Astrocyte of the cerebellum (primary cell): ENCODE results near the gene ELAC1.

Experiments used
- DNase-seq: peaks from one replicate; pipeline ENCODE4 v3.0.0-alpha.2; 2011; ENCODE audit warnings: low read depth
- H3K4me3 ChIP-seq: 2 replicates; pipeline ENCODE4 v1.5.1; 2011; ENCODE audit warnings: mild to moderate bottlenecking, low read depth, low read length, moderate library complexity
- in situ Hi-C: cut with HindIII; loops from 2 replicates; pipeline ENCODE4 v1.10.0; 2017; ENCODE audit warnings: low sequenced_read_pairs
- TF ChIP-seq, protein P1 (sequence below): IDR thresholded peaks from 2 replicates; pipeline ENCODE4 v1.5.1; 2012; ENCODE audit warnings: low read length, low read depth, moderate library complexity, mild to moderate bottlenecking; ENCODE audit errors: missing control alignments

Gene ELAC1

DNA sequence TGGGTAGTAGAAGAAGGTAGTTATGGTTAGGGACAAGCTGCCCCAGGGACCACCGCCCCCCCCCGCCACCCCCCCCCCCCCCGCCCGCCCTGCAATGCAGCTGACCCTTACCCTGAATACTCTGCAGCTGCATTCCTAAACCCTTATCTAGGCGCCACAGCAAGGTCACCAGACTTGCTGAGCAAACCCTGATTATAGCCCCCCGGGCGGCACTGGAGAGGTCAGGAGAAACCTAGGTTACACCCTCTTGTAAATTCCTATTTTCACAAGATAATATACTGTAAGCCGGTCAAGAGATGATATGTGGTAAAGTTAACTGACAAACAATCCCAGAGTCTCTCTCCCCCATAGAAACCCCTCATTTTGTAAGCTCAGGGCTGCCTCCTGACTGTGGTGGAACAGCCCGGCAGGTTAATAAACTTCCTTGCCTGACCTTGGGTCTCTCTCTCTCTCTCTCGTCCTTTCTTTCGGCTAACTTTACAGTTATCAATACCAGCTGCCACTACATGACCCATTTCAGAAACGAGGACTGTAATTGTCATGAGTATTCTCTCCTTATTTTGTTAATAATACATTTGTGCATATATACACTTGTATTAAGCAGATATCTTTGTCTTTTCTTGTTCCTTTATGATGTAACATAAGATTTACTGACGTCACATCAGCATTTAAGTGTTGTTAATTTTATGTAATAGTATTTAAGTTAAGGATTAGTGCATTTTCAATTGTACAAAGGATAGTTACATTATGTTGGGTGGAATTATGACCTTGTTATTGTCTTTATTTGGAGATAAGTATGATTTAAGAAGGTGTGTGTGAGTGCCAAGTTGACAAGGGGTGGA, 39.3 kb downstream of the ELAC1 start:
- no peak for DNase-seq
- in situ Hi-C loops, result loop anchor here (5.0 kb wide), 1 partner anchor 95 kb away; no protein-coding TSS in a partner anchor
- H3K4me3 ChIP-seq, result no peak overlapping the region
- TF ChIP-seq, protein P1, sequence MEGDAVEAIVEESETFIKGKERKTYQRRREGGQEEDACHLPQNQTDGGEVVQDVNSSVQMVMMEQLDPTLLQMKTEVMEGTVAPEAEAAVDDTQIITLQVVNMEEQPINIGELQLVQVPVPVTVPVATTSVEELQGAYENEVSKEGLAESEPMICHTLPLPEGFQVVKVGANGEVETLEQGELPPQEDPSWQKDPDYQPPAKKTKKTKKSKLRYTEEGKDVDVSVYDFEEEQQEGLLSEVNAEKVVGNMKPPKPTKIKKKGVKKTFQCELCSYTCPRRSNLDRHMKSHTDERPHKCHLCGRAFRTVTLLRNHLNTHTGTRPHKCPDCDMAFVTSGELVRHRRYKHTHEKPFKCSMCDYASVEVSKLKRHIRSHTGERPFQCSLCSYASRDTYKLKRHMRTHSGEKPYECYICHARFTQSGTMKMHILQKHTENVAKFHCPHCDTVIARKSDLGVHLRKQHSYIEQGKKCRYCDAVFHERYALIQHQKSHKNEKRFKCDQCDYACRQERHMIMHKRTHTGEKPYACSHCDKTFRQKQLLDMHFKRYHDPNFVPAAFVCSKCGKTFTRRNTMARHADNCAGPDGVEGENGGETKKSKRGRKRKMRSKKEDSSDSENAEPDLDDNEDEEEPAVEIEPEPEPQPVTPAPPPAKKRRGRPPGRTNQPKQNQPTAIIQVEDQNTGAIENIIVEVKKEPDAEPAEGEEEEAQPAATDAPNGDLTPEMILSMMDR, result no peak

DNA sequence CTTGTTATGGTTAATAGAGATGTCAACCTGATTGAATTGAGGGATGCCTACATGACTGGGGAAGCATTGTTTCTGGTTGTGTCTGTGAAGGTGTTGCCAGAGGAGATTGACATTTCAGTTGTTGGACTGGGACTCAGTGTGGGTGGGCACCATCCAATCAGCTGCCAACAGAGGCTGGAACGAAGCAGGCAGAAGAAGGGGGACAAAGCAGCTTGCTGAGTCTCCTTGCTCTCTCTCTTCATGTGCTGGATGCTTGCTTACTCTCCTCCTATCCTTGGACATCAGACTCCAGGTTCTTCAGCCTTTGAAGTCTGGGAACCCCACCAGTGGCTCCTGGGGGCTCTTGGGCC, 39.9 kb downstream of the ELAC1 start:
- TF ChIP-seq, protein P1, result no peak
- no peak overlapping the region for H3K4me3 ChIP-seq
- in situ Hi-C loops, result loop anchor here (5.0 kb wide), 1 partner anchor 95 kb away; no protein-coding TSS in a partner anchor
- DNase-seq, result no peak

DNA sequence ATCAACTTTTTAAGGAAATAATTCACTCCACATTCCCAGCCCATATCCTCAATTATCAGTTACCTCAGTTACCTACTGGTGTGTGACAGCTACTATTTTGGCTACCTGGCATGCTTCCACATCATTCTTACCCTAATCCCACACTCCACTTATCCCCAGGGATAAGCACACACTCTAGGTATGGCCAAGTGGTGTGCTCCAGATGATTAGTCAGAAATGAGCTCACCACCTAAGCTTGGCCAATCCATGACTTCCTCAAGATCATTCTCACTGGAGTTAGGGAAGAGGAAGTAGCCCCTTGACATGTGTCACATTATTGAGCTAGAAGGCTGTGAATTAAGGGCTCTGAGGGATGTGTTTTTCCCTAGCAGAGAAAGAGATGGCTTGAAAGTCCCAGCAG, 41.2 kb downstream of the ELAC1 start:
- DNase-seq, result no peak
- no peak overlapping the region for H3K4me3 ChIP-seq
- in situ Hi-C loops, result loop anchor here (5.0 kb wide), 1 partner anchor 97 kb away; no protein-coding TSS in a partner anchor
- TF ChIP-seq, protein P1, result no peak

DNA sequence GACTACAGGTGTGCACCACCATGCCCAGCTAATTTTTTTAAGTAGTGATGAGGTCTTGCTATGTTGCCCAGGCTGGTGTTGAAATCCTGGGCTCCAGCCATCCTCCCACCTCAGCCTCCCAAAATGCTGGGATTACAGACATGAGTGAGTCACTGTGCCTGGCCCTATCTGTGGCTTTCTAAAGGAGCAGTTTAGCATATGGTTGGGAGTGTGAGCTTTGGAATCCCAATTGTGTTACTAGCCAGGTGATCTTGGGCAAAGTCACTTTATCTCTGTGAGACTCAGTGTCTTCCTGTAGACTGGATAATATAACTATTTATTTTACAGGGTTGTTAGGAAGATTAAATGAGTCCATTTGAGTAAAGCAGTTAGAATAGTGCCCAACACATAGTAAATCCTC, 42.4 kb downstream of the ELAC1 start:
- TF ChIP-seq, protein P1, result no peak
- DNase-seq, result no peak
- no peak overlapping the region for H3K4me3 ChIP-seq
- in situ Hi-C loops, result no loop called here

DNA sequence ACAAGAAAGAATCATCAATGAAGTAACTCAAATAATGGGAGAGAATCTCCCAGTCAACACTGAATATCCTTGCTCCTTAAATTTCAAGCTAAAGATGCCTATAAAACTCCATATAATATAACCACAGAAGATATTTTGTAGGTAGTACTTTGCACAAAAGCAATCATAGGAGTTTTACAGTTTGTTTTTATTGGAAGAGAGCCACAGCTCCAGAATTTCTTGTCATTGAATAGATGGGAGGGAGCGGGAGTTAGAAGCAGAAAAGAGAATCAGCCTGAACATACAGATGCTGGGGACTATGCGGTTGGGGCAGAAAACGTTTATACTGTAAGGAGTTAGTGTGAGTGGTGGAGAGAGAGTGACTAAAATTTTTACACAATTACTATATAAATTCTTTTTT, 43.9 kb downstream of the ELAC1 start:
- no peak for DNase-seq
- in situ Hi-C loops, result no loop called here
- no peak overlapping the region for H3K4me3 ChIP-seq
- TF ChIP-seq, protein P1, result no peak

DNA sequence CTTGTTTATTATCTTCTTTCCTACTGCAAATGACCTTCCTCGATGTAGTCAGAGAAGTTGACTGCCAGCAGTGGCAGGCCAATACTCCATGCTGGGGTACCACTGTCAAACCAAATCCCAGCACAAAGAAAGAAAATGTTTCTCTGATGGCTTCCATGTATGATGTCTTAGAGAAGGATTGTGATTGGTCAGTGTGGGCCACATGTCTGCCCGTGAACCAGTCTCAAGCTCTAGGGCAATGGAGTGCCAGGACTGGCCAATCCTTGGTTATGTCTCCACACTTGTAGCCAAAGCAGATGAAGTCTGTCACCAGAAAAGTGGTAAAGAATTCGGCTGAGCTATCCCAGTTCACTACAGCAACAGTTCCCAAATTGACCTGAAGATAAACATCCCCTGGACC, 44.6 kb downstream of the ELAC1 start:
- TF ChIP-seq, protein P1, result no peak
- H3K4me3 ChIP-seq, result no peak overlapping the region
- no peak for DNase-seq
- in situ Hi-C loops, result no loop called here
